ENCODE results near the gene MFSD2A. TPM values are rescaled to one million over a fixed set of nuclear protein-coding genes. Genes with fewer than 3 reads are reported as not detected.

MFSD2A gene
- total RNA-seq, 1 experiment from 2014 or later, result 19.9 TPM

- no peak overlapping the region for H3K4me2 ChIP-seq (ENCODE audit: insufficient read depth, insufficient read length, low read length)
- H3K79me2 ChIP-seq (ENCODE audit: insufficient read depth, low read length), result no peaks in the 10 kb centered on the region
- no peak overlapping the region for H3K27ac ChIP-seq (ENCODE audit: insufficient read length, low read depth, low read length)
- WGBS (ENCODE audit: extremely low coverage, insufficient read length, low lambda C conversion rate), result no CpG with 5 or more reads among the region's 6 CpGs
- no peak overlapping the region for H3K18ac ChIP-seq (ENCODE audit: insufficient read length, low read depth, low read length)
- no peak for DNase-seq
- H4K8ac ChIP-seq (replicated peaks; ENCODE audit: insufficient read length, low read depth, low read length), result no peak overlapping the region
- H3K27me3 Mint-ChIP-seq (ENCODE audit: low read depth), result no peaks in the 10 kb centered on the region; the same call in 1 of the 2 replicates
- H3T11ph ChIP-seq (ENCODE audit: low read length), result no peak overlapping the region
- no peak overlapping the region for H2AK5ac ChIP-seq (ENCODE audit: insufficient read length, low read length)
- TF ChIP-seq CTCF (conservative IDR thresholded peaks at IDR 0.05), result no peak
- no peak overlapping the region for H2BK20ac ChIP-seq (ENCODE audit: low read depth, low read length, poor library complexity, severe bottlenecking)
- H2BK15ac ChIP-seq (ENCODE audit: low read depth, low read length), result no peak overlapping the region
- no peak overlapping the region for H3K9ac ChIP-seq (ENCODE audit: extremely low read depth, insufficient read length, low read length)
- no peak overlapping the region for H3K23ac ChIP-seq (ENCODE audit: insufficient read length, low read depth, low read length)
- H2AFZ ChIP-seq (ENCODE audit: low read length), result no peak overlapping the region
- peaks cover 41 to 46% of the 10 kb centered on the region in 2 experiments for H3K4me1 Mint-ChIP-seq
- no peak overlapping the region for H3K4ac ChIP-seq (ENCODE audit: low read depth, low read length)
- H3K4me1 ChIP-seq (ENCODE audit: insufficient read depth, low read length), result peaks cover 5% of the 10 kb centered on the region; the same call in 1 of the 2 replicates
- H2BK12ac ChIP-seq (ENCODE audit: insufficient read length, low read depth, low read length), result no peak overlapping the region
- no peaks in the 10 kb centered on the region for H3K9me3 ChIP-seq (ENCODE audit: control insufficient read depth, low read depth, low read length)
- no peaks in the 10 kb centered on the region for H3K79me1 ChIP-seq (ENCODE audit: insufficient read depth, low read depth, low read length, poor library complexity, severe bottlenecking)
- no peak overlapping the region for H4K5ac ChIP-seq (ENCODE audit: insufficient read length, low read depth, low read length)
- H4K91ac ChIP-seq (ENCODE audit: insufficient read length, low read depth, low read length), result no peak overlapping the region
- no peak overlapping the region for H2BK5ac ChIP-seq (ENCODE audit: insufficient read length, low read length)
- no peak overlapping the region for H2BK120ac ChIP-seq (ENCODE audit: low read depth, low read length, poor library complexity, severe bottlenecking)
- H3K27ac Mint-ChIP-seq, result peak overlapping the region; percentile 18 to 79 (median 23); a peak in 5 of 7 replicates
- no peaks in the 10 kb centered on the region for H4K20me1 ChIP-seq (ENCODE audit: control insufficient read depth, insufficient read depth, insufficient read length)
- H3K36me3 Mint-ChIP-seq (ENCODE audit: insufficient read depth in 1 of 3, low read depth in 3 of 3), result peaks cover 0 to 9% (median 5%) of the 10 kb centered on the region in 3 experiments; a peak in 4 of 7 replicates
- H3K14ac ChIP-seq (ENCODE audit: insufficient read depth, low read length), result no peak overlapping the region
- no peak overlapping the region for H3K56ac ChIP-seq (ENCODE audit: insufficient read length, low read depth, low read length)
- no peak overlapping the region for H3K4me3 Mint-ChIP-seq
- H3K23me2 ChIP-seq (ENCODE audit: insufficient read length, low read depth, low read length, poor library complexity, severe bottlenecking), result no peaks in the 10 kb centered on the region
- H3K9me3 Mint-ChIP-seq, result peaks cover 5% of the 10 kb centered on the region in 2 experiments; a peak in 3 of 5 replicates
- no peaks in the 10 kb centered on the region for H3K27me3 ChIP-seq (ENCODE audit: insufficient read depth, low read length)
Measured at GRCh38 chr1:39980555-39981313, 25.8 kb downstream of the MFSD2A start.

Data from H9 (cell line).